GM19023 (cell line): ENCODE data around the gene TRPM7.
"Not testable (repeated sequence)": the region's sequence is repeated elsewhere in the genome, so short reads cannot be mapped to it uniquely, and the experiment has no call there.

ENCODE experiments used
- ATAC-seq: cut with Tn5 transposase; IDR thresholded peaks from one replicate; pipeline ENCODE4 v1.9.1; 2021; ENCODE audit warnings: mild to moderate bottlenecking, moderate library complexity; ENCODE audit not compliant: unreplicated experiment

TRPM7 gene, protein sequence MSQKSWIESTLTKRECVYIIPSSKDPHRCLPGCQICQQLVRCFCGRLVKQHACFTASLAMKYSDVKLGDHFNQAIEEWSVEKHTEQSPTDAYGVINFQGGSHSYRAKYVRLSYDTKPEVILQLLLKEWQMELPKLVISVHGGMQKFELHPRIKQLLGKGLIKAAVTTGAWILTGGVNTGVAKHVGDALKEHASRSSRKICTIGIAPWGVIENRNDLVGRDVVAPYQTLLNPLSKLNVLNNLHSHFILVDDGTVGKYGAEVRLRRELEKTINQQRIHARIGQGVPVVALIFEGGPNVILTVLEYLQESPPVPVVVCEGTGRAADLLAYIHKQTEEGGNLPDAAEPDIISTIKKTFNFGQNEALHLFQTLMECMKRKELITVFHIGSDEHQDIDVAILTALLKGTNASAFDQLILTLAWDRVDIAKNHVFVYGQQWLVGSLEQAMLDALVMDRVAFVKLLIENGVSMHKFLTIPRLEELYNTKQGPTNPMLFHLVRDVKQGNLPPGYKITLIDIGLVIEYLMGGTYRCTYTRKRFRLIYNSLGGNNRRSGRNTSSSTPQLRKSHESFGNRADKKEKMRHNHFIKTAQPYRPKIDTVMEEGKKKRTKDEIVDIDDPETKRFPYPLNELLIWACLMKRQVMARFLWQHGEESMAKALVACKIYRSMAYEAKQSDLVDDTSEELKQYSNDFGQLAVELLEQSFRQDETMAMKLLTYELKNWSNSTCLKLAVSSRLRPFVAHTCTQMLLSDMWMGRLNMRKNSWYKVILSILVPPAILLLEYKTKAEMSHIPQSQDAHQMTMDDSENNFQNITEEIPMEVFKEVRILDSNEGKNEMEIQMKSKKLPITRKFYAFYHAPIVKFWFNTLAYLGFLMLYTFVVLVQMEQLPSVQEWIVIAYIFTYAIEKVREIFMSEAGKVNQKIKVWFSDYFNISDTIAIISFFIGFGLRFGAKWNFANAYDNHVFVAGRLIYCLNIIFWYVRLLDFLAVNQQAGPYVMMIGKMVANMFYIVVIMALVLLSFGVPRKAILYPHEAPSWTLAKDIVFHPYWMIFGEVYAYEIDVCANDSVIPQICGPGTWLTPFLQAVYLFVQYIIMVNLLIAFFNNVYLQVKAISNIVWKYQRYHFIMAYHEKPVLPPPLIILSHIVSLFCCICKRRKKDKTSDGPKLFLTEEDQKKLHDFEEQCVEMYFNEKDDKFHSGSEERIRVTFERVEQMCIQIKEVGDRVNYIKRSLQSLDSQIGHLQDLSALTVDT (N-terminal part only)

DNA sequence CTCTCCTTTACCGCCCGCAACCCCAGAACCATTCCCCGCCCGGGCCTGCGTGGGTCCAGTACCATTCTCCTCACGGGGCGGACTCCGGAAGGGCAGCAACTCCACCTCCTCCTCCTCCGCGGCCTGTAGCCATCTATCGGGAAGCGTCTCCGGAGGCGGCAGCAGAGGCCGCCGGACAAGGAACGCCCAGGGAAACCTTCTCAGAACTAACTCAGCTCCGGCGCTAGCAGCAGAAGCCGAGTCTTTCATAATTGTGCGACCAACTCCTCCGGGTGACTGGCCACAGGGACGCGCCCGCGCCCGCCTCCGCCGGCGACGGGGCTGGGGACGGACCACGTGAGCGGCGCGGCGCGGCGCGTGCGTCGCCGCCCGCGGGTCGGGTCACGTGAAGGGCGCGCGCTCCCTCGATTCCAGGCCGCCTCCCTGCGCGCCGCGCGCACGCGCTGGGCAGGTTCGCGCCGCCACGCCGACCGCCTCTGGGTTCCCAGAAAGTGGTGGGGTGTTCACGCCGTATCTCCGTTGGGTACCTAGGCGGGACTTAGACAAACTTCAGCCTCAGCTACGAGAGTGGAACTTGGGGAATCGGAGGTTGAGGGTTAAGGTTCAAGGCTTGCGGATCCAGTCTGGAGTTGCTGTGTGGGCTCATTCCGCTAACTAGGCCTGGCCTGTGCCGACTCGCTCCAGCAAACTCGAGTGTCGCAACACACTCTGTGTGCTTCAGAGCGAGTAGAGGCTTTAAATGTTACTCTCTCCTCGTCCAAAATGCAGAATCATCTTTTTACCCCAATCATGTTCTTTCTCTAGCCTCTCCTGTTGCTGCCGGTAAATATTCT lies at the start of gene TRPM7:
TSS of gene TRPM7 (minus strand) at position 329 of the 833 bp plus-strand sequence. CDS start at position 65, 264 bp downstream.
- ATAC-seq: peak; percentile 88

DNA sequence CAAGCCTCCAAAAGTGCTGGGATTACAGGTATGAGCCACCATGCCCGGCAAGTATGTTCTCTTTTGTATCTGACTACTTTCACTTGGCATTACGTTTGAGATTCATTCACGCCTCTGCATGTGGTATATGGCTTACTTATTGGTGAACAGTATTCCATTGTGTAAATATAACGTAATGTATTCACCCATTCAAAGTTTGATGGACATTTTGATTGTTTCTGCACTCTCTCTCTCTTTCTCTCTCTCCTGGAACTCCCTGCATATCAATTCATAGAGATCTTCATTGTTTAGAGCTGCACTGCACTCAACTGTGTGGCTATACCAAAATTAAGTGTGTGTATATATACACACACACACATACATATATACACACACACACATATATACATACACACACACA lies 48.6 kb upstream of the TRPM7 start:
- no peak for ATAC-seq

- no peak for ATAC-seq
These were observed 39.7 kb upstream of the TRPM7 start for GRCh38 chr15:50726315-50726714.

- no peak for ATAC-seq
These were observed 32.1 kb upstream of the TRPM7 start for GRCh38 chr15:50718700-50719125.

DNA sequence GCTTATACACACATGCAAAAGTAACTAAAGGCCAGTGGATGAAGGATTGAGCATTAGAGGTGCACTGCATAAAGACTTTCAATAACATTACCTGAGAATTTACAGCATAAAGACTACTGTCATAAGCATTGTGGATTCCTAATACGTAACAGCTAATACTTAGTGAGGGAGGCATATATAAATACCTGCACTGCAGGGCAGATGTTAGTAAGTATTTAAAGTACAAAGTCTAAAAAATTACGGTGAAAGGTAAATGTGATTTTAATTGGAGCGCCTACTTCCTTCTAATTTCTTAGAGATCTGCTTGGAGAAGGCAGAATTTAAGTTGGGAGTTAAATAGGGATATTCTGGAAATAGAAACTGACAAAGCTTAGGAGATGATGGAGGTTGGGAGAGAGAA lies 25.4 kb upstream of the TRPM7 start:
- no peak for ATAC-seq

- ATAC-seq: no peak
These were observed 24.0 kb upstream of the TRPM7 start for GRCh38 chr15:50710585-50710984.

DNA sequence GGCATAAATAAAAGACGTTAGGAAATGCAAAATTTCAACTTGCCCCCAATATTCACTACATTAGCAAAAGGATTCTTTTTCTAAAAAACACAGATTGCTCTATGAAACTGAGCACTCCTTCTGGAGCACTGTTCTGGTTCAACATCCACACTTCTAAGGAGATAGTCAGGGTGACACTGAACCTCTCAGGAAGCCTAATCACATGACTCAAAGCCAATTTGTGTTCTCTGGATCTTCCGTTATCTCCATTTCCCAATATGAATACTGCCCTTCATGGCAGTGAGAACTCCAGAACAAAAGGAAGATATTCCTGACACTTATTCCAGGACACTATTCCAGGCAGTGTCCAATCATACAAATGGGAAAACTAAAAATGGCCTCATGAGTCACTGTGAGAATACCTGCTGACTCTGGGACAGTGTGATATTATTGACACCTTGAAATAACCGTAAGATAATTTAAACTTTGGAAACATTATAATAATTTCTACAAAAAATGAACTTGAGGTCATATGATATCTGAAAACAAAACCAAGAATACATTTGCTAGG lies 21.4 kb upstream of the TRPM7 start:
- ATAC-seq: no peak

- ATAC-seq: no peak
These were observed 16.3 kb upstream of the TRPM7 start for GRCh38 chr15:50702762-50703334.

DNA sequence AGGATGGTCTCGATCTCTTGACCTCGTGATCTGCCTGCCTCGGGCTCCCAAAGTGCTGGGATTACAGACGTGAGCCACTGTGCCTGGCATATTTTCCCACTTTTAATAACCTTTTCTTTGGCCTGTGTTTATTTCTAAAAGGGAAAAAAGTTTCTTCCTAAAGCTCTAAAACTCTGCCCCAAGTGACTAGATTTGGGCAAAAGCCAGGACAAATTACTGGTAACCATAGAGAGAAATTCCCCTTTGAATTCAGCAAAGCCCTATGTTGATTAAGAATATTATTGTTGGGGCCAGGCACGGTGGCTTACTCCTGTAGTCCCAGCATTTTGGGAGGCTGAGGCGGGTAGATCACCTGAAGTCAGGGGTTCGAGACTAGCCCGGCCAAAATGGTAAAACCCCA lies 11.5 kb upstream of the TRPM7 start:
- ATAC-seq: no peak

GRCh38 chr15:50697109-50697797 lies 10.7 kb upstream of the TRPM7 start:
- ATAC-seq: no peak

GRCh38 chr15:50694634-50695165 lies 8.1 kb upstream of the TRPM7 start:
- not testable (repeated sequence) for ATAC-seq

DNA sequence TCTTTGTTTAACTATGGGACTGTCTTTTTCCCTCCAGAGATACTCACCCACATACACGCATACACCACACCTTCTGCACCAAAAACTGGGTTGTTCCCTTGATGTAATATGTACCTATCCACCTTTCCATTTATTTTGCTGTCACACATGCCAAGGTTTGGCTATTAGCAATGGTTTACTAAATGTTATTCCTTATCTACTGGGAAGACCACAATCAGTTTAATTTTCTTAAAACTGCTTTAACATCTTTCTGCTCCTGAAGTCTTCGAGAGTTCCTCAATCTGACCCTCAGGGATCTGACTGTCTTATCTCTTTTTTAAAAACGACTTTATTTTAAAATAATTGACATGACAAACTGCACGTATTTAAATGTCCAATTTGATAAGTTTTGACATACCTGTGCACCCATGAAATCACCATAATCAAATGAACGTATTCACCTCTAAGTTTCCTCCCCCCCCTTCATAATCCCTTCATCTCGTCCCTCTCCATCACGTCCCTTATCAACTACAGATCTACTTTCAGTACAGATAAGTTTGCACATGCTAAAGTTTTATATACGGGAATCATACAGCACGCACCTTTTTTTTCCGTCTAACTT lies 805 bp upstream of the TRPM7 start:
- ATAC-seq: no peak

DNA sequence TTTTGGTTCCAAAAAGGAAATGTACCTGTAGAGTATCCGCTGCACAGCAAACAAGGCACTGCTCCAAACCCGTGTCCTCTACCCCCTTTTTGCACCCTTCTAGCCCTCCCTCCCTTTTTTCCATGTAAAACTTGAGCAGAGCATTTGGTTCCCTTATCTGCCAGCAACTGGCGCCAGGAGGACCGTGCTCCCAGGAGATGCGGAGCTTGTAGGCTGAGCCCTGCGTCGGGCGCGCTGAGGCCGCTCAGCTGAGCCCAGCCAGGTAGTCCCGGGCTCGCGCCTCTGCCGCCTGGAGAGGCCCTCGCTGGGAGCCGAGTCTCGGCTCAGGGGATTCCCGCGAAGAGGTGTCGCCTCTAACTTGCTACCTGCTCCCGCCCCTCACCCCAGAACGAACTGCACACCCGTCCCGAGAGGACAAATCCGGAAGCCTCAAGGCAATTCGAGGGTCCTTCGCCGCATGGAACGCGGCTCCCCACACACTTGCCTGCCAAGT lies 575 bp downstream of the TRPM7 start:
- peak; percentile 66 for ATAC-seq

GRCh38 chr15:50685191-50685975 lies 1.2 kb downstream of the TRPM7 start:
- no peak for ATAC-seq

DNA sequence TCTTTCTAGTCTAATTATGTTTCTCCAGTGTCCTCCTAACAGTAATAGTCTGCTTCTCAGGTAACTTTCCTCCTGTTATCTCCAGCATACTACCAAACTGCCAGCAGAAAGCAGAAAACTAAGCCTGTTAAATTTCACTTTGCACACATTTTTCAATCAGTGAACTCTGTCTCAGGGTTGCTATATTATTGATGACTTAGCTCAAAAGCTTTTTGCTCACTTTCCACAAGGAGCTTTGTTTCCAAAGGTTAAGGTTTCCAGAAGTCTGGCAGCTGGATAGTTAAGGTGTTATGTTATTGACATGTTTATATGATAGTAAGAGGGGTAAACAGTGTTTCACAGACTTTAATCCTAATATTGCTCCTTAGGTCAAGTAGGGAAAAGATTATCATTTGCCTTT lies 5.1 kb downstream of the TRPM7 start:
- no peak for ATAC-seq

DNA sequence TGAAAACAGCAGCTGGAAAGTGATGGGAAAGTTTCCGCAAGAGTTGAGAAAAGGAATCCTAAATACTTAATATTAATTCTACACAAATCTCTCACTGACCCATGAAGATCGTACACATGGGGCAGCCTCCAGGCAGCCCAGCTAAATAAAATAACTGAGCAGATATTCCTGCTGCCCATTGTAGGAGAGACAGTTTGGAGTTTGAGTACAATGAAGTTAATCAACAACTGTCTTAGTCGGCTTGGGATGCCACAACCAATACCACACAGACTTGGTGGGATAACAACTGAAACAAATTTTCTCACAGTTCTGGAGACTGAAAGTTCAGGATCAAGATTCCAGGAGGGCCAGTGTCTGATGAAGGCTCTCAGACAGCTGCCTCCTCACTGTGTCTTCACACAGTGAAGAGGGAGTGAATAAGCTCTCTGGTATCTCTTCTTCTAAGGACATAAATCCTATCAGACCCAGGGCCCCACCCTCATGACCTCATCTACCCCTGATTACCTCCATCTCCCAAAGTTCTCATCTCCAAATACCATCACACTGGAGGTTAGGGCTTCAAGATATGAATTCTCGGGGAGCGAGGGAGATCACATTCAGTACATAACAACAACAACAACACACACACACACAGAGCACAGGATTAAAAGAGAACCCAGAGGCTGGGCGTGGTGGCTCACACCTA lies 9.7 kb downstream of the TRPM7 start:
- no peak for ATAC-seq
